Measurements from ENCODE around the gene HPCA.
"Not testable (repeated sequence)": the region's sequence is repeated elsewhere in the genome, so short reads cannot be mapped to it uniquely, and the experiment has no call there.

The HPCA gene

DNA sequence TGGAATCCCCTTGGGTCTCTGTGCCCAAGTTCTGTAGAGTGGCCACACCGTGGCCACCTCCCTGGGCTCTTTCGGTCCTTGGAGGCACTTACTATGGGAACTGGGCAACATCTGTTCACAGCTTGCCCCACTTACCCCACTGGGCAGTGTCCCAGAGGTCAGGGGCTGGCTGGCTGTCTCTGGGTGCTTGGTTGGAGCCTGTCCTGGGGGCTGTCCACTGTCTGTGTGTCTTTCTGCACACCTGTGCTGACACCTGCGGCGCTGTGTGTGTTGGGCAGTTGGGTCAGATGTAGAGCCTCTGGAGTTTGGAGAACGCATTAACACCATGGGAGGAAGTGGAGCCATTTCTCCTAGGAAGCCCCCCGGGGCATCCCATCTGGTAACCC lies 16.2 kb downstream of the HPCA start:
- no peak for DNase-seq (ENCODE audit: low read depth)

DNA sequence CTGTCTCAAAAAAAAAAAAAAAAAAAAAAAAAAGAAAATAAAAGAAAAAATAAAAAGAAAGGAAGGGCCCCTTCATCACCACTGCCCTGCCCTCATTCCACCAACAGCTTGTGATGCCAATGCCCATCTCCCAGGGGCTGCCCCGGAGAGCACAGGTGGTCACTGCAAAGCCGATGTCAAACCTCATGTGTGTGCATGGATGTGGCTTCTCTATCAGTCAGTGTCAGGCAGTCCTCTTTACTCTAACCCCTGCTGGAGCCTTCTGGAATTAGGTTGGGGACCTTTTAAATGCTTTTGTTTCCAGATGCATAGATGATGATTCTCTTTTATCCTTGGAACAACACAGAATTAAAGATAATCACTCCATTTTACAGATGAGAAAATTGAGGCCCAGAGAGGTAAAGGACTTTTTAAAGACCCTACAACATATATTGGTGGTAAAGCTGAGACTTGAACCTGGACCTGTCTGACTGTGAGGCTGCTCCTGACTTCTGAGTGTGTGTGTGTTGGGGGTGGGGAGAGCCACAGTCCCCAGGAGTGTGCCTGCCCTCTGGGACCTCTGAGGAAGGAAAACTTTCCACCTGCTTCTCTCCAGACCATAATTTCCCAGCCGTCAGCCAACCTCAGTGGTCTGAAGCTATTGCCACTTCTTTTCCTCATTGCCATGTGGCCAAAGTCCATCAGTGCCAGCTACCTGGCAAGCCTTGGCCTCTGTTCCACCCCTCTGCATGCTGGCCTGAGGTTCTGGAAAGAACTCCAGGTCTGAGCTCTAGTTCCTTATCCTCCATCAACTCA lies 17.9 kb downstream of the HPCA start:
- no peak for DNase-seq (ENCODE audit: low read depth)

DNA sequence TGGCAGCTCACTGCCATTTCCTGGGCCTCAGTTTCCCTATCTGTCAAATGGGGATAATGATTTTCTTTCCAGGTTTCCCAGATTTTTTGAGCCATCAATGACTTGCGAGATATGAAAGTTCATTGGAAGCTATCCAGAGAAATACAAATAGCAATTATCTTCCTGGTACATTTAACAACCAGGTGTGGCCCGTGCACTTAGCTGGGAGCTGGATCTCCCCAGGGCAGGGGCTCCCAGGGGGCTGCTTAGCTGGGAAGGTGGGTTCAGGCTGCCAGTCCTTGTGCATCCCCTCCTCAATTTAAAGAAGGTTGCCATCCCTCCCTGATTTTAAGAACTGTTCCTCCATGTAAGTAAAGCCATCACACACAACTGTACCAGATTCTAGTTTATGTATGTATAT lies 18.5 kb downstream of the HPCA start:
- no peak for DNase-seq (ENCODE audit: low read depth)

DNA sequence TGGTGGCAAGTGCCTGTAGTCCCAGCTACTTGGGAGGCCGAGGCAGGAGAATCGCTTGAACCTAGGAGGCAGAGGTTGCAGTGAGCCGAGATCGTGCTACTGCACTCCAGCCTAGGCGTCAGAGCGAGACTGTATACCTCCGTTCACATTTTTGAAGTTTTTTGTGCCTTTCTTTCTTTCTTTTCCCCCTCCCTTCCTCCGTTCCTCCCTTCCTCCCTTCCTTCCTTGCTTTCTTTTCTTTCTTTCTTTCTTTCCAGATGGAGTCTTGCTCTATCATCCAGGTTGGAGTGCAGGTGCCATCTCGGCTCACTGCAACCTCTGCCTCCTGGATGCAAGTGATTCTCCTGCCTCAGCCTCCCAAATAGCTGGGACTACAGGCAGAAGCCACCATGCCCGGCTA lies 19.3 kb downstream of the HPCA start:
- not testable (repeated sequence) for DNase-seq (ENCODE audit: low read depth)

DNA sequence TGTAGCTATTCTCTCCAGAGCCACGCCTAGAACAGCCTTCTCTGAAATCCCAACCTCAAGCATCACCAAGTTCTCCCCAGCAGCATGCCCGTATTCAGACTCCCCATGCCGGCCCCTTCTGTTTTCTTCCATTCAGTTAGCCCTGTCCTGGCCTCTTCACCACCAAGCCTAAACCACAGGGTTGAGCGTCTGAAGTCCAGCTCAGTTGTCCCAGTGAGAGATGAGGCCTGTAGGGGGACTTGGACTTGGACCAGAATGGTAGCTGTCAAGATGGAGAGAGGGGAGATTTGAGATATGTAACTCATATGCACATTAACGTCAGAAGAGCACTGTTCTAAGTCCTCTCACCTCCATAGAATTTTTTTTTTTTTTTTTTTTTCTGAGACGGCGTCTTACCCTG lies 20.4 kb downstream of the HPCA start:
- no peak for DNase-seq (ENCODE audit: low read depth)

DNA sequence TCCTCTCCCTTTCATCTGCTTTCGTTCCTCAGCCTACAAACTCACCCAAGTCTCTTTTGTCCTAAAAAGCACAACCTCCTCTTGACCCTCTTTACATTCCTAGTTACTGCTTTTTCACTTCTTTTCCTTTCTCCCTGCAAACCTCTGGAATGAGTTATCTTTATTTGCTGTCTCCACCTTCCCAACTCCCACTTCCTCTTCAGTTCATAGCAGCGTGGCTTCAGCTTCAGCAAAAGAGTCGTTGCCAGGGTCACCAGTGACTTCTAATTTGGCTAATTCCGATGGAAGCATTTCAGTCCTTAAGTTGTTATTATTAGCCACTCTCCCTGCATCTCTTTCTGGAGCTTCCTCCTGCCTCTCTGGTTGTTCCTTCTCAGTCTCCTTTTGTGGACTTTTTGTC lies 21.1 kb downstream of the HPCA start:
- no peak for DNase-seq (ENCODE audit: low read depth)

DNA sequence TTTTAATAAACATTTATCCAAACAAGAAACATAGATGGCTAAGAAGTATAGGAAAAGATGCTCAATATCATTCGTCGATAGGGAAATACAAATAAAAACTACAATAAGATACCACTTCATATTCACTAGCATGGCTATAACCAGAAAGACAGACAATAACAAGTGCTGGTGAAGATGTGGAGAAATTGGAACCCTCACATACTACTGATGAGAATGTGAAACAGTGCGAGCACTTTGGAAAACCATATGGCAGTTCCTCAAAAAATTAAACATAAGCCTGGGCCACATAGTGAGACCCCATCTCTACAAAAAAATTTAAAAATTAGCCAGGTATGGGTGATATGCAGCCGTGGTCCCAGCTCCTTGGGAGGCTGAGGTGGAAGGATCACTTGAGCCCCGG lies 24.0 kb downstream of the HPCA start:
- DNase-seq (ENCODE audit: low read depth): no peak

DNA sequence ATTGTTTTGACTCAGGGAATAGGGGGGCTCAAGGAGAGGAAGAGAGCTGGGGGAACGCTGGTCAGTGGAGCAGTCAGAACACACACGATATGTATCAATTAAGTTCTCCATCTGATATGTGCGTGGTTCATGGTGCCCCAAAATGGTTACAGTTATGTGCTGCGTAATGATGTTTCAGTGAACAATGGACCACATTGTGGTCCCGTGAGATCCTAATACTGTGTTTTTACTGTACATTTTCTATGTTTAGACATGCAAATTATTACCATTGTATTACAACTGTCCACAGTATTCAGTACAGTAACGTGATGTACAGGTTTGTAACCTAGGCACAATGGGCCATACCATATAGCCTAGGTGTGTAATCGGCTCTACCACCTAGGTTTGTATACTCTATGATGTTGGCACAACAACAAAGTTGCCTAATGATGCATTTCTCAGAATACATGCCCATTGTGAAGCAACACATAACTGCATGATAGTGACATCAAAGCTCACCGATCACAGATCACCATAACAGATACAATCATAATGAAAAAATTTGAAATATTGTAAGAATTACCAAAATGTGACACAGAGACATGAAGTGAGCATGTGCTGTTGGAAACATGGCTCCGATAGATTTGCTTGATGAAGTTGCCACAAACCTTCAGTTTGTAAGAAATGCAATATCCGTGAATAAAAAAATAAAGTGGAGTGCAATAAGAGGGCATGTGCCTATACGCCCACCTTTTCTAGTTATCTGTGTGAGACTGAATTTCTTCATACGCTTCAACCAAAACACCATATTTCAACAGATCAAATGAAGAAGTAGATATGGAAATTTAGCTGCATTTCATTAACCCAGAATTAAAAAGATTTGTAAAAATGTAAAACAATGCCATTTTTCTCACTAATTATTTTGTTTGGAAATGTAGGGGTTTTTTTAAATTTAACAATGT lies 29.7 kb downstream of the HPCA start:
- no peak for DNase-seq (ENCODE audit: low read depth)

DNA sequence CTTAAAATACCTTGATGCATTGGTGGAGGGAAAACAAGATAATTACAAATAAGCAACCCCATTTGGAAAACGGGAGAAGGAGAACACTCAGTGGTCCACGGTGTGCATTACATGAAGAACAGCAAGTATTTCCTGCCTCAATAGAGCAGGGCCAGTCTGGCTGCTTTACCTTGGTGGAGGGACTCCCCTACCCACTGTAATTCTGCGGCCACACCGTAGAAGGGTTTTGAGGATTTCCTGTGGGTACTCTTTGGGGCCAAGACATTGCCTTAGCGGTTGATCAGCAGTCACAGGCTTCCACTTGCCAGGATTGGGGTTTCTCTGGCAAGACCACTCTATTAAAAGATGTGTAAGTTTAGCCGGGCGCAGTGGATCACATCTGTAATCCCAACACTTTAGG lies 31.2 kb downstream of the HPCA start:
- DNase-seq (ENCODE audit: low read depth): no peak

DNA sequence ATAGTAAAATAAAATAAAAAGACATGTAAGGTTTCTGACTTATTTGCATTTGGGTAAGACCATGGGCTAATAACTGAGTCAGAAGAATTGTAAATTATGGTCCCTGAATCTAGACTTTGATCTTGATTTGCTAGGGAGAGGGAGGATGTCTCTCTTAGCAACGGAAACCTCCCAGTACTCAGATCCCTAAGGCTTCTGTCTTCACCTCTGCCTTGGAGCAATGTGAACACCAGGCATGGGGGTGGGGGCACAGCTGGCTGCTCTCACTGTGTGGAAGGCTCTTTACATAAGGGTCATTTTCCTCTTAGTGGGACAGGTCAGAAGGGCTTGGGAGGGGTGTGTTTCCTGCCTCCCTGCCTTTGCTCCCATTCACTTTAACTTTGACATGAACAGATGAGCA lies 31.9 kb downstream of the HPCA start:
- DNase-seq (ENCODE audit: low read depth): no peak

DNA sequence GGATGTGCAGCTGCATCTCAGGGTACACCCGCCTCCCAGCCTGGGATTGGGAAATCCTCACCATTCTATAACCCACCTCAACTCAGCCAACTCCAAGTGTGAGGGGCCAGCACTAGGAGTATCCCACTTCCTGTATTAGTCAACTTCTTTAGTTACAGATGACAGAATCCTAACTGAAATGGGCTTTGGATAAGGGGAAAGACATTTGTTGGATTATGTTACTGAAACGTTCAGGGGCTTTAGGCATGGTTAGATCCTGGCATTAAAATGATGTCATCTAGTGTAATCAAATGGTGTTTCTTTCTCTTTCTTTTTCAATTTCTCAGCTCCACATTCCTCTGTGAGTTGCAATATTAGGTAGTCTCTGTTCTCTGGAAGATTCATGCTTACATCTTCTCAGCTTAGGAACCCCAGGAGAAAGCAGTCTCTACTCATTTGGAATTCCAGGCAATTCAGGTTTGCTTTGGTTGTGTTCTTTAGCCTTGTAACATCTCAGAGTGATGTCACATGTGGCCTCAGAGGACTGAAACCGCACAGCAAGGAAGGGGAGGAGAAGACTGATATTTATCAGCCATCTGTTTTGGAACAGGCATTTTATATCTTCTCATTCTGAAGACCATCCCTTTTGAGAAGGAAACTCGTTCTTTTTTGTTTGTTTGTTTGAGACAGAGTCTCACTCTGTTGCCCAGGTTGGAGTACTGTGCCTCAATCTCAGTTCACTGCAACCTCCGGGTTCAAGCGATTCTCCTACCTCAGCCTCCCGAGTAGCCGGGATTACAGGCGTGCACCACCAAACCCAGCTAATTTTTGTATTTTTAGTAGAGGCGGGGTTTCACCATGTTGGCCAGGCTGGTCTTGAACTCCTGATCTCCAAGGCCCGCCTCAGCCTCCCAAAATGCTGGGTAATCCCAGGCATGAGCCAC lies 33.8 kb downstream of the HPCA start:
- no peak for DNase-seq (ENCODE audit: low read depth)

DNA sequence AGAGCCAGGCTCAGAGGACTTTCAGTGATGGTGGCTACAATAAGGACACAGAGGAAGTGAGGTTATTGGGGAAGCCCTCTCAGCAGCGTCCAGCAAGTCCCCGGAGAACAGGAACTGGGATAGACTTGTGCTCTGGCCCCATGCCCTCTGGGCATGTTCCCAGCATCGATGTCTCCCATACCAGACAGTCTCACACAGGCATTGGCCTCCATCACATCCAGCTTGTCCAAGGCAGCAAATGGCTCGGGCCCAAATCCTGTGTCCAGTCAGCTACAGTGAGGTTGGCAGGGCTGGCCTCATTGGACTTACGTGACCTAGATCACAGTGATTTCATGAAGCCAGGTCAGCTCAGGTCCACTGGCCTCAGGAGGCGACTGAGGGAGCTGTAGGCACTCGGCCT lies 34.5 kb downstream of the HPCA start:
- peak; percentile 7 for DNase-seq (ENCODE audit: low read depth)

DNA sequence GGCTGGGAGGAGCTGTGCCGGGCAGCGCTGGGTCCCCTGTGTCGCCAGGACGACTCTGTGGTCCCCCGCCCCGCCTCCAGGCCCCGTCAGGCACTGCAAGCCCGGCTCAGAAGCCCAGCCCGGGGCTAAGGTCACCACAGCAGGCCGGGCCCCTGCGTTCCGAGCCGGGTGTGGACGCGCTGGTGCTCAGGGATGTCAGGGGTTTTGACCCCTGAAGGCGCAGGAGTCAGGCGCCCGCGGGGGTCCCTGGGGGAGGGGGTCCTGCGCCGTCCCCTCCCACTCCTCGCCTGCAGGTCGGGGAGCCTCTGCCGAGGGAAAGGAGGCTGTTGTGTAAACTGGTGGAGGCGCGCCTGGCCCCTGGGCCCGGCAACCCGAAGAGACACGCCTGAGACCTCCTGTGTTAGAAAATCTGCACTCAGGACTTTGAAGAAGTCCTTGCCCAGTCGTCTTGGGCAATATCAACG lies 38.6 kb downstream of the HPCA start:
- no peak for DNase-seq (ENCODE audit: low read depth)

DNA sequence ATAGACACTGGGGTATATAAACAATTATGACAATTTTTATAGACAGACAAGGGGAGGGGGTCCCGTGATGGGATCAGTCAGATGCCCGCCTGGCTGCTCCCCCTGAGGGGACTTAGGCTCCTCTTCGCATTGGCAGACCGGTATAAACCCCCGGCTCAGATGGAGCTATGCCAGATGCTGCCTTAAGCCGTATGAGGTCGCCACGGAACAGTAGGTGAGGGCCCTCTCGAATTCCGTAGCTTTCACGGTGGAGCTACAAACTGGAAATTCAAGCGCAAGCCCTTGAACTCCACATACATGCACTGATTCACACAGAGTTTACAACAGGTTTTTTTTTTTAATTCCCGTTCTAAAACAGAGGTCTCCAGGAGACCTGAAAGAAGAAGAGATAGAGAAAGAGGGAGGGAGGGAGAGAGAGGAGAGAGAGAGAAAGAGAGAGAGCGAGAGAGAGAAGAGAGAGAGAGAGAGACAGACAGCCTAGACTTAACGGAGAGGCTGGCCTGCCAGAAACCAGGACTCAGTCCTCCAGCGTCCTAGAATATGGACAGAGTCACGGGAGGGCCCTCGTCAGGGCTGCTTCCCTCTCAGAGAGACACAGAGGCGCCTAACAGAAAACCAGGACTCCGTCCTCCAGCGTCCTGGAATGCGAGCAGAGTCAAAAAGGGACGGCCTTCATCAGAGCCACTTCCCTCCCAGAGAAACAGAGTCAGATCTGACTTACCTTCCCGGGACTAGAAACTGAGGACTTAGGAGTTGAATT lies 39.3 kb downstream of the HPCA start:
- DNase-seq (ENCODE audit: low read depth): peak; percentile 4

DNA sequence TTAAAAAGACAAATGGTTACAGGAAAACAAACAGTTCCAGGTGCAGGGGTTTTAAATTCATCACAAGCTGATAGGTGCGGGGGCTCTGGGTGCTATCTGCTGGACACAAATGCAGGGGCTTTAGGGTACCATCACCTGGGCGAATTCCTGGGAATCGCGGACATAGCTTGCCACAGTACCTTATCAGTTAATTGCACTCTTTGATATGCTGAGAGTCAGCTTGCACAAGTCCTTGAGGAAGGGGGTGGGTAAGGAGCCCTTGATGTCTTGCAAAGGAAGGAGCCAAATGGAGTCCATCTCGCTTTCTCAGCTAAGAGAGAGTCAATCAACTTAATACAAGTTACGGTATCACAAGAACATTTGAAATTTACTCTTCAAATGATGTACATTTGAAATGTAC lies 40.3 kb downstream of the HPCA start:
- no peak for DNase-seq (ENCODE audit: low read depth)

DNA sequence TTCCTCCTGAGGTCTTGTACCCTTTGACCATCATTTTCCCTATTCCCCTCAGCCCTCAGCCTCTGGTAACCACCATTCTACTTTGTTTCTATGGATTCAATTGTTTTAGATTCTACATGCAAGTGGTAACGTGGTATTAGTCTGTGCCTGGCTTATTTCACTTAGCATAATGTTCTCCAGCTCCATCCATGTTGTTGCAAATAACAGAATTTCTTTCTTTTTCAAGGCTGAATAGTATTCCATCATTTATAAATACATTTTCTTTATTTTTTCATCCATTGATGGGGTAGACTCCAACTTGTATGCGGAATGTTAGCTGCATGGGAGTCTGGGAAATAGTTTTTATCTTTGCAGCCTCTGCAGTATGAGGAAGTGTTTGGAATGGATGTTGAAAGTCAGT lies 41.1 kb downstream of the HPCA start:
- DNase-seq (ENCODE audit: low read depth): no peak

DNA sequence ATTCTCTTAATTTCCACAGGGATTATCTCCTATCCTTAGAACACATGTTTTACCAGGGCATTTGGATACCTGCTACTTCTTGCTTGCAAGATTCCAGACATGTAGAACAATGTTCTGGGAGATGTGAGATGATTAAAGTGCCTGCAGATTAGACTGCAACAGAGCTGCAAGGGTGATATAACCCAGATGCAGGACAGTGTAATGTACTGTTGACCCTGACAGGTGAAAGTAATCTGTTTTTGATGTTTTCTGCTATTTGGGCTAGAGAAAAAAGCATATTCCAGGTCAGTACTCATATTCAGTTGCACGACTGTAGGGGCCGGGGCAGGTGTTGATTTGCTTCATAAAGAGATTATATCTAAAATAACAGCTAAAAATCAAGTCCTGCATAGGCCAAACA lies 42.0 kb downstream of the HPCA start:
- no peak for DNase-seq (ENCODE audit: low read depth)

DNA sequence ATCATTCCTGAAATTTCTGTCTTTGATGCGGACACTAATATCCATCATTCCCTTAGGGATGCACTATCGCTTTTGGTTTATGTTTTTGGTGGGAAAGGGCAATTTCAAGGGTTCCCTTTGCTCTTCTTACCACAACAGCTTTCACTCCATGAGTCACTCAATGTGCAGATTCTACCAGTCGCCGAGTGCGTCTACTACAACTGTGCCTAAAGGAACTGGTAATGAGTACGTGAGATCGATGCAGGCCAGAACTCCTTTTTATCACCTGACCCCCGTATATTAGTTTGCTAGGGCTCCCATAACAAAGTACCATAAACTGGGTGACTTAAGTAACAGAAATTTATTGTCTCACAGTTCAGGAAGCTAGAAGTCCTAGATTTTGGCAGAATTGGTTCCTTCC lies 42.4 kb downstream of the HPCA start:
- no peak for DNase-seq (ENCODE audit: low read depth)

DNA sequence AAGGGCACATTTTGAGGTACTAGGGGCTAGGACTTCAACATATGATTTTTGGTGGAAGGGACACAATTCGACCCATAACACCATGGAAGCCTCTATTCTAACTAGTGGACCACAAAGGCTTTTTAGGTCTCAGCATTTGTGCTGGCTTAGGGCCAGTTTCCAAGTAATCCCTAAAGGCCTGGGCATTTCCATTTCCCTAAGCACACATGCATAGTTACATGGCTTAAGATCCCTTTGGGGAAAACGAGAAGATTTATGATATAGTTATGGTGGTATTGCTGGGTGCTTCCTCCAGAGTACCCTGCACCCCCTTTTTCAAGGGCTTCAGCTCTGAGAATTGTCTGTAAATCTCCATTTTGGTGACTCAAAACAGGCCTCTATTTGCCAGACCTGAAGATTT lies 43.1 kb downstream of the HPCA start:
- DNase-seq (ENCODE audit: low read depth): no peak

DNA sequence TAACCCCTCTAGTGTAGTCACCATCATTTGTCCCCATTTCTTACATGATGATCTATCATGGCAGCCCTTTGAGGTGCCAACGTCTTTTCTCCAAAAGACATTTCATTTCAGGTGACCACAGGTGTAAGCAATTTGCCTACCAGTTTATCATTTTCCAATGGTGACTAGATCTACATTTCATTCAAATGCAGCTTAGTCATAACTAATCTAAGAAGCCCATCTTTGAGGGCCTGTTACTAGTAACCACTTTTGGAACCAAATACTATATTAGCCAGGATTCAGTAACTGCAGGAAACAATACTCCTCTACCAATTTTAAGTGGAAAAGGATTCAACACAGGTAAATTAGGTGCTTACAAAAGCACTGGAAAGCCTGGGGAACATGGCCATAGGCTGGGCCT lies 45.5 kb downstream of the HPCA start:
- DNase-seq (ENCODE audit: low read depth): no peak

DNA sequence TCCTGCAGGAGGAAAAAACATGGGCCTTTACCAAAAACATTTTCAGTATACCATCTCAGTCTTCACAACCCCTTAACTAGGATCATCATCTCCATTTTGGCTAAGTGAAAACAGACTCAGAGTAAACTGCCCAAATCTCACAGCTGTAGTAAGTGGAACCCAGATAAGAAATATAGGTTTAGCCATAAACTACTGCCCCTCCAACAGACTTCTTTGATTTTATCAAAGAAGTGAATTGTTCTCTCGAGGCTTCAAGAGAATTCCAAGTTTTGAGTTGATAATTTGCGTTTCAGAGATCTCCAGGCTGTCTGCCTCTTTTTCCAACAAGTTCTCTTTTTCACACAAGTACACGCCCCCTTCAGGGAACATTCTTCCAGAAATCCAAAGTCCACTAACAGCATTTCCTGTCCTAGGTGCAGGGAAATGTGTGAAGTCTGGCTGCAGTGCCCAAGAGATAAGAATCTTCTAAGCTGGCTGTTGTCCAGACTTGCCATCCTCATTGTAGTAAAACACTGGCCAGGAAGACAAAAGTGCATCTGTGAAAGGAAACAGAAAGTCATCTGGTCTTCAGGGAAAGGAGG lies 47.5 kb downstream of the HPCA start:
- DNase-seq (ENCODE audit: low read depth): no peak

Measured in fibroblast of gingiva (primary cell).